Measurements from ENCODE around the gene SPDYE18.
"Not testable (repeated sequence)": the region's sequence is repeated elsewhere in the genome, so short reads cannot be mapped to it uniquely, and the experiment has no call there.

GRCh38 chr7:77065869-77066268 lies 3.5 kb upstream of the SPDYE18 start:
- not testable (repeated sequence) for TF ChIP-seq EZH2 (IDR thresholded peaks at IDR 0.05); POLR2AphosphoS5 (IDR thresholded peaks at IDR 0.05; ENCODE audit: borderline replicate concordance, low read depth, low read length)
